Measurements from ENCODE around the gene NLRC4. TPM values are rescaled to one million over a fixed set of nuclear protein-coding genes. Genes with fewer than 3 reads are reported as not detected.
A peak's percentile ranks its signal among the peaks of the same experiment; 100 is the strongest.
"Not testable (repeated sequence)": the region's sequence is repeated elsewhere in the genome, so short reads cannot be mapped to it uniquely, and the experiment has no call there.

NLRC4 gene
- total RNA-seq, result 1 to 10 TPM in 2 of 3 donors, under 1 TPM in 1; 0.46 to 1.8 (median 1.5) TPM
- long read RNA-seq, donor 1, result 0 reads
- long read RNA-seq, donor 2, partial matches to known transcripts, result 0 of 2 reads
- long read RNA-seq, donor 2, other reads (novel, unspliced or antisense), result 0 of 2 reads

DNA sequence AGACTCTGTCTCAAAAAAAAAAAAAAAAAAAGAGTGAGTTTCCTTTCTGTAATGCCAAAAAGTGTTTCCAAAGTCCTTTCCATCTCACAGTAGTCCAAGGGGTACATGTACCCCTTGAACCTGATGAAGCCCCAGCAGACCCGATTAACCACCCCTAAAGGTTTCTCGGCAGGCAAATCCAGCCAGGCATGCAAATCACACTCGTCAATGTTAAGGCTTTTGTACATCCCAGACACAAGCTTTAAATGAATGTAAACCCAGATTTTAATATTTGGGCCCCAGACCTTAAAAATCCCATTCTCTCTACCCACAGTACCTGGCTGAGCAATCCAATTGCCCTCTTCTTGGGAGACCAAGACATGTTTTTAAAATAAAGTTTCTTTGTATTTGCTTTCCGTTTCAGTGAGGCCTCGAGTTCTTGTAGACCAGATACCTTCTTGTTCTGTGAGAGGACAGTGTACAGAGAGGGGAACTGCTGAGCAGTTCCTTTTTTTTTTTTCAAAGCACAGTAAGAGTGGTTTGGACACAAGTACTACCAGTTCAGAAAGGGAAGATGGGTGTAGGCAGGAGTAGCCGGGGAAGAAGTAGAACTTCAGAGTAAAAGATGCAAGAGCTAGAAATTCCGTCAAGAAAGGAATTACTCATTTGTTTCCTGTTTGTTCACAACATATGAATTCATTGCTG, at the start of gene NLRC4:
Gene NLRC4 (minus strand): TSS at position 465 of the 684 bp plus-strand sequence. CDS start 8,111 bp downstream, outside the sequence.
- no peaks in the 10 kb centered on the region for H3K36me3 ChIP-seq (ENCODE audit: low read depth)
- TF ChIP-seq CTCF (IDR thresholded peaks at IDR 0.05), result no peak
- DNase-seq (no peak), ATAC-seq (peak; percentile 77)
- no peaks in the 10 kb centered on the region for H3K9me3 ChIP-seq
- intact Hi-C loops (cut with DNase I, micrococcal nuclease), result no loop called here
- H3K4me1 ChIP-seq (ENCODE audit: low read depth), result no peaks in the 10 kb centered on the region
- no peak within 1 kb of the TSS for H3K4me3 ChIP-seq

DNA sequence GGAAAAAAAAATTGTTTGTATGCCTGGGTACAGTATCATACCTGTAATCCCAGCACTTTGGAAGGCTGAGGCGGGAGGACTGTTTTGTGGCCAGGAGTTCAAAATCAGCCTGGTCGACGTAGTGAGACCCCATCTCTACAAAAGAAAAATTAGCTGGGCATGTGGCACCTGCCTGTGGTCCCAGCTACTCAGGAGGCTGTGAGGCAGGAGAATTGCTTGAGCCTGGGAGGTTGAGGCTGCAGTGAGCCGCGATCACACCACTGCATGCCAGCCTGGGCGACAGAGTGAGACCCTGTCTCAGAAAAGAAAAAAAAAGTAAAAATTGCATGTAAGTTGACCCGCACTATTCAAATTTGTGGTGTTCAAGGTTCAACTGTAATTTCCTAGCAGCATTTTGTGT, 45.9 kb upstream of the NLRC4 start:
- no peak for ATAC-seq
- Histone ChIP-seq H3K4me3 (no peak overlapping the region), H3K4me1 (ENCODE audit: low read depth) (no peaks in the 10 kb centered on the region), H3K9me3 (no peaks in the 10 kb centered on the region), H3K36me3 (ENCODE audit: low read depth) (no peaks in the 10 kb centered on the region)
- intact Hi-C loops (cut with DNase I, micrococcal nuclease), result no loop called here
- no peak for DNase-seq
- TF ChIP-seq CTCF (IDR thresholded peaks at IDR 0.05), result no peak

DNA sequence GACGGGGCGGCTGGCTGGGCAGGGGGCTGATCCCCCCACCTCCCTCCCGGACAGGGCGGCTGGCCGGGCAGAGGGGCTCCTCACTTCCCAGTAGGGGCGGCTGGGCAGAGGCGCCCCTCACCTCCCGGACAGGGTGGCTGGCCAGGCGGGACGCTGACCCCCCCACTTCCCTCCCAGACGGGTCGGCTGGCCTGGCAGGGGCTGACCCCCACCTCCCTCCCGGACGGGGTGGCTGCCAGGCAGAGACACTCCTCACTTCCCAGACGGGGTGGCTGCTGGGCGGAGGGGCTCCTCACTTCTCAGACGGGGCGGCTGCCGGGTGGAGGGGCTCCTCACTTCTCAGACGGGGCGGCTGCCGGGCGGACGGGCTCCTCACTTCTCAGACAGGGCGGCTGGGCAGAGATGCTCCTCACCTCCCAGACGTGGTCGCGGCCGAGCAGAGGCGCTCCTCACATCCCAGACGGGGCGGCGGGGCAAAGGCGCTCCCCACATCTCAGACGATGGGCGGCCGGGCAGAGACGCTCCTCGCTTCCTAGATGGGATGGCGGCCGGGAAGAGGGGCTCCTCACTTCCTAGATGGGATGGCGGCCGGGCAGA, 29.4 kb upstream of the NLRC4 start:
- H3K9me3 ChIP-seq; H3K4me1 ChIP-seq (ENCODE audit: low read depth); H3K36me3 ChIP-seq (ENCODE audit: low read depth); H3K4me3 ChIP-seq; ATAC-seq; DNase-seq; intact Hi-C loops (cut with DNase I, micrococcal nuclease): not testable (repeated sequence)

DNA sequence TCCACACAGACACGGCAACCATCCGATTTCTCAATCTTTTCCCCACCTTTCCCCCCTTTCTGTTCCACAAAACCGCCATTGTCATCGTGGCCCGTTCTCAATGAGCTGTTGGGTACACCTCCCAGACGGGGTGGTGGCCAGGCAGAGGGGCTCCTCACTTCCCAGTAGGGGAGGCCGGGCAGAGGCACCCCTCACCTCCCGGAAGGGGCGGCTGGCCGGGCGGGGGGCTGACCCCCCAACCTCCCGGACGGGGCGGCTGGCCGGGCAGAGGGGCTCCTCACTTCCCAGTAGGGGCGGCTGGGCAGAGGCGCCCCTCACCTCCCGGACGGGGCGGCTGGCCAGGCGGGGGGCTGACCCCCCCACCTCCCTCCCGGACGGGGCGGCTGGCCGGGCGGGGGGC, 28.8 kb upstream of the NLRC4 start:
- H3K36me3 ChIP-seq (ENCODE audit: low read depth); intact Hi-C loops (cut with DNase I, micrococcal nuclease); H3K9me3 ChIP-seq; DNase-seq; H3K4me3 ChIP-seq; ATAC-seq: not testable (repeated sequence)
- peaks cover 13% of the 10 kb centered on the region for H3K4me1 ChIP-seq (ENCODE audit: low read depth)

DNA sequence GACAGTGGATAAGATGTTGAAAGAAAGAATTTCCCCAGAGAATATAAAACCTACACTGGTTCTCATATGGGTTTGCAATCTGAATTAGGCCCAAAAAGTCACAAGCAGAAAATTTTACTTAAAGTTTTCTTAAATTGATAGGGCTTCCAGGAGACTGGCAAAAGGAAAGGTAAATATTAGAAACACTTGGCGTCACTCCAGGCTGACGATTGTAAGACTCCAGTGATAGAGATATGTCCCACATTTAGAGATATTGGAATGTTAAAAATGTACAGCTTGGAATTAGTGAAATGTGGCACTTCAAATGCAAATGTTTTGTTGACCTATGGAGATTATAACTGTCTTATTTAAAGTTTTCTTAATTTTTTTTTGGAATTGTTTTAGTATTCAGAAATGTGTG, 27.1 kb upstream of the NLRC4 start:
- H3K9me3 ChIP-seq, result no peaks in the 10 kb centered on the region
- no peak overlapping the region for H3K4me3 ChIP-seq
- no peaks in the 10 kb centered on the region for H3K36me3 ChIP-seq (ENCODE audit: low read depth)
- H3K4me1 ChIP-seq (ENCODE audit: low read depth), result peaks cover 23% of the 10 kb centered on the region
- intact Hi-C loops (cut with DNase I, micrococcal nuclease), result no loop called here
- ATAC-seq (no peak), DNase-seq (peak in 1 of 3 donors; percentile 58)
- TF ChIP-seq CTCF (IDR thresholded peaks at IDR 0.05), result no peak

- Histone ChIP-seq H3K4me3 (no peak overlapping the region), H3K9me3 (no peaks in the 10 kb centered on the region), H3K4me1 (ENCODE audit: low read depth) (peaks cover 23% of the 10 kb centered on the region), H3K36me3 (ENCODE audit: low read depth) (no peaks in the 10 kb centered on the region)
- TF ChIP-seq CTCF (IDR thresholded peaks at IDR 0.05), result no peak
- DNase-seq, result no peak
- ATAC-seq, result no peak
- intact Hi-C loops (cut with DNase I, micrococcal nuclease), result loop anchor here in 1 of 2 donors (2.0 kb wide), 1 partner anchor 67 kb away; the partner anchor contains the start of gene BIRC6
Observed at GRCh38 chr2:32290000-32290339, 25.3 kb upstream of the NLRC4 start.

Data from mucosa of descending colon (tissue), 3 donors.